ENCODE results near the gene CAMKMT.
A peak's percentile ranks its signal among the peaks of the same experiment; 100 is the strongest.
"Not testable (repeated sequence)": the region's sequence is repeated elsewhere in the genome, so short reads cannot be mapped to it uniquely, and the experiment has no call there.

CAMKMT gene

DNA sequence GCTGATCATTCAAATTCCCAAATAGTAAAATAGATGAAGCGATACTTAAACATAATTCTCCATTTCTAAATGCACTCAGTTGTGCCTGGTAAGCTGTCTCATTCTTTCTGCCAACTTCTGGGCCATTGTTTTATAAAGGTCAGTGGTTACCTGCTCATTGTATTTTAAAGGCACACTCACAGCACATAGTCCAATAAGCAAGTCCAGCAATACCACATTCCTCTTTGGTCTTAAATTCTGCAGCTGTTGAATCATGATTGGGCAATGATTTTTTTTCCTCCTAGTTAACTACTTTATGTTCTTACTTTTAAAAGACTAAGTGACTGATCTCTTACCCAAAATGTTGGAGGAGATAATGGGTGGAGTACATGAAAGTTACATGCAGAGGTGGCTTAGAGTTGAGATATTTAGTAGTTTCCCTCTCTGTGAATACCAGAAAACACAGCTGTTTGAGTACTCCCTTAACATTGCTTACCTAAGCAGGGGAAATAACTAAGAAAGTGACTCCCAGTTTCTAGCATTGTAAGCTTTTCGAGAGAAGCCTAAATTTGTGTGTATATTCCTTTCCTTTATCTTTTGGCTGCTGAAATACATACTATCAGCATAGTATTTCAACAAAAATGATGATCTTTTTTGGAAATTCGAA, 220.7 kb downstream of the CAMKMT start:
- DNase-seq (ENCODE audit: low read depth), result peak; percentile 38
- TF ChIP-seq, protein P1, sequence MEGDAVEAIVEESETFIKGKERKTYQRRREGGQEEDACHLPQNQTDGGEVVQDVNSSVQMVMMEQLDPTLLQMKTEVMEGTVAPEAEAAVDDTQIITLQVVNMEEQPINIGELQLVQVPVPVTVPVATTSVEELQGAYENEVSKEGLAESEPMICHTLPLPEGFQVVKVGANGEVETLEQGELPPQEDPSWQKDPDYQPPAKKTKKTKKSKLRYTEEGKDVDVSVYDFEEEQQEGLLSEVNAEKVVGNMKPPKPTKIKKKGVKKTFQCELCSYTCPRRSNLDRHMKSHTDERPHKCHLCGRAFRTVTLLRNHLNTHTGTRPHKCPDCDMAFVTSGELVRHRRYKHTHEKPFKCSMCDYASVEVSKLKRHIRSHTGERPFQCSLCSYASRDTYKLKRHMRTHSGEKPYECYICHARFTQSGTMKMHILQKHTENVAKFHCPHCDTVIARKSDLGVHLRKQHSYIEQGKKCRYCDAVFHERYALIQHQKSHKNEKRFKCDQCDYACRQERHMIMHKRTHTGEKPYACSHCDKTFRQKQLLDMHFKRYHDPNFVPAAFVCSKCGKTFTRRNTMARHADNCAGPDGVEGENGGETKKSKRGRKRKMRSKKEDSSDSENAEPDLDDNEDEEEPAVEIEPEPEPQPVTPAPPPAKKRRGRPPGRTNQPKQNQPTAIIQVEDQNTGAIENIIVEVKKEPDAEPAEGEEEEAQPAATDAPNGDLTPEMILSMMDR (IDR thresholded peaks at IDR 0.05; ENCODE audit: control insufficient read depth, insufficient read depth, low read depth, low read length, missing control alignments), result no peak
- H3K4me3 ChIP-seq (ENCODE audit: control insufficient read depth, low read depth, low read length), result no peak overlapping the region

DNA sequence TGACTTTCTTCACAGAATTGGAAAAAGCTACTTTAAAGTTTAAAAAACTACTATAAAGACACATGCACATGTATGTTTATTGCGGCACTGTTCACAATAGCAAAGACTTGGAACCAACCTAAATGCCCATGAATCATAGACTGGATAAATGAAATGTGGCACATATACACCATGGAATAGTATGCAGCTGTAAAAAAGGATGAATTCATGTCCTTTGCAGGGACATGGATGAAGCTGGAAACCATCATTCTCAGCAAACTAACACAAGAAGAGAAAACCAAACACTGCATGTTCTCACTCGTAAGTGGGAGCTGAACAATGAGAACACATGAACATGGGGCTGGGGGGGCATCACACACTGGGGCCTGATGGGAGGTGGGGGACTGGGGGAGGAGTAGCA, 233.9 kb downstream of the CAMKMT start:
- H3K4me3 ChIP-seq (ENCODE audit: control insufficient read depth, low read depth, low read length), result not testable (repeated sequence)

DNA sequence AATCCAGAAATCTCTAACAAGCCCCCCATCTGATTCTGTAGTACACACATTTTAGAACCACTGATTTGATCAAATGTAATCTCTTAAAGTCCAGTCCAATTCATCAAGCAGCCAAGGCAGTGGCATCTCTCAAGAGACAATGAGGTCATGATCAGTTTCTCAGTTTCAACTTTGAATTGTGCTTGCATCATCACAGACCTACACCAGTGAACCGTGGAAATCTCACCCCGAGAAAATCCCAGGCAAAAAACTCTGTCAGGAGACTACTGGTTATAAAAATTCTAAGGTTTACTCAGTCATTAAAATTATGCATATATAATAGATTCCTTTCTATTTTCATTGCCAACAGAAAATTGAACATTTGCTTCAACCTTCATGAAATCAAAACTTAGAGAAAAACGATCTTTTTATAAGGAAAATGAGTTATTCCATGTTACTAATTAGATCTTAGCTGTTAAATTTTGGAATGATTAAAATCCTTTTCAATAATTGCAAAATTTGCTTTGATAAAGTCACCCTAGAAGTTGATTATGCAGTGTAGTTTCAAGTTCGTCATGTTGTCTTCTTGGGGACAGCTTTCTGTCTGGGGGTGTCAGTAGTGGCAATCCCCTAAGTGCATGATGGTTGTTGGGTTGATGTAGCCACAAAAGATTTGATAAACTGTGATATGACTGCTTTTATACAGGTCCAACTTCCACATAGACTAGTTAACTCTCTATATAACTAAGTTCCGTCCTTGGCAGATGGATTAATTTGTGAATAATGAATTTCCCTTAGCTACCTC, 235.0 kb downstream of the CAMKMT start:
- TF ChIP-seq, protein P1 (IDR thresholded peaks at IDR 0.05; ENCODE audit: control insufficient read depth, insufficient read depth, low read depth, low read length, missing control alignments), result no peak
- no peak for DNase-seq (ENCODE audit: low read depth)
- H3K4me3 ChIP-seq (ENCODE audit: control insufficient read depth, low read depth, low read length), result no peak overlapping the region

More for the DNA sequence above, 233.9 kb downstream of the CAMKMT start:
- DNase-seq (ENCODE audit: low read depth), result not testable (repeated sequence)

DNA sequence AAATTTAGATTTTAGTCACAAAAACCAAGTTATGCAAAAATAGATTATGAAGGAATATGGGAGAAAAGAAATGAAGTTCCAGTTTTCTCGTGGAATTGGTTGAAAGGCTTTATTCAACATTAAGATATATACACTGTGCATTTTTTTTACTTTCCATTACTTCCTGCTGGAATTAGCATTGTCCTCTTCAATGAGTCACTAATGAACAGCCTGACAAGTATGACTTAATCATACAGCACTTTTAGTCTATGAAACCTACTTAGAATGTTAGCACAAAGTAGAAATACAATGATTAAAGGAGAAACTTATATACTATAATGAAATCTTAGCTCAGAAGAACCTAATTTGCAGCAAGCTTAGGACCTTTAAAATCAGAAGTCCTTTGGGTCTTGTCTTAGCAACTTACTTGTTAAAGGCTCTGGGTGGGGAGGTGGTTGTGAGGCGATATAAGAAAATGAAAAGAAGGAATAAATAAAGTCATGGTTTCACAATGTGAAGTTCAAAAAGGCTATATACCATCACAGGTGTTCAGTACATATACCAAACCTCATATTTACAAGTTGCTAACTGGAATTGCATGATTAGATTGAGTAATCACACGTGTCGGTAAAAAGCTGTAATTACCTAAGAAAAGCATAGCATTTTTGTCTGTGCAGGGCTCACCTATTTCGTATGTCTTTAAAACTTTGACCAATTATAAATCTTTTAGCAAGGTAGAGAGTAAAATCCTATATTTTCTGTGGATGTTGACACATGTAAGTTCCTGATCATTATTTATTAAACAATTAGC, 236.8 kb downstream of the CAMKMT start:
- TF ChIP-seq, protein P1 (IDR thresholded peaks at IDR 0.05; ENCODE audit: control insufficient read depth, insufficient read depth, low read depth, low read length, missing control alignments), result no peak
- no peak for DNase-seq (ENCODE audit: low read depth)

DNA sequence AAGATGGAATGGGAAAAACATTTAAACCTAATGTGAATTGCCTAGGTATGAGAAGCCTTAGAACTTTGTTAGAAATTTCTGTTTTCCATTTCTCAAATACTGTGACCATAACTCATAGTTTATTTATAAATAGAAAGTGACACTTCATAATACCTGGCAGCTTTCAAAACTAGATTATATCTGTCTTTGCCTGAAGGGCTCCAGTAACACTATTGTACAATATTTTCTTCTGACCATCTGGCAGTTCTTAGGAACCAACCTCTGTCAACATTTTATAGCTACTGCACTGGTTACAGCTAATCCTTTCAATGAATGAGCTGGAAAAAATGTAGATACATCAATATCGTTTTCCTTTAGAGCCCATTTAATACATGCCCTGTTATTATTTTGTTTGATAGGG, 237.4 kb downstream of the CAMKMT start:
- H3K4me3 ChIP-seq (ENCODE audit: control insufficient read depth, low read depth, low read length), result no peak overlapping the region
- TF ChIP-seq, protein P1 (IDR thresholded peaks at IDR 0.05; ENCODE audit: control insufficient read depth, insufficient read depth, low read depth, low read length, missing control alignments), result no peak
- no peak for DNase-seq (ENCODE audit: low read depth)

More for the DNA sequence above, 236.8 kb downstream of the CAMKMT start:
- H3K4me3 ChIP-seq (ENCODE audit: control insufficient read depth, low read depth, low read length), result no peak overlapping the region

DNA sequence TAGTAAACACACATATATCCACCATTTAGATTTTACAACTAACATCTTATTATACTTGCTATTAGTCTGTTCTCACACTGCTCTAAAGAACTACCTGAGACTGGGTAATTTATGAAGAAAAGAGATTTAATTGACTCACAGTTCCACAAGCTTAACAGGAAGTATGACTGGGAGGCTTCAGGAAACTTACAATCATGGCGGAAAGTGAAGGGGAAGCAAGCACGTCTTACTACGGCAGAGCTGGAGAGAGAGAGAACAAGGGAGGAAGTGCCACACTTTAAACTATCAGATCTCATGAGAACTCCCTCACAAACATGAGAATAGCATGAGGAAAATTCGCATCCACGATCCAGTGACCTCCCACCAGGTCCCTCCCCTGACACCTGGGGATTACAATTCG, 240.7 kb downstream of the CAMKMT start:
- H3K4me3 ChIP-seq (ENCODE audit: control insufficient read depth, low read depth, low read length), result no peak overlapping the region
- TF ChIP-seq, protein P1 (IDR thresholded peaks at IDR 0.05; ENCODE audit: control insufficient read depth, insufficient read depth, low read depth, low read length, missing control alignments), result no peak
- no peak for DNase-seq (ENCODE audit: low read depth)
